ENCODE measurements around the gene TXNDC11.

DNA sequence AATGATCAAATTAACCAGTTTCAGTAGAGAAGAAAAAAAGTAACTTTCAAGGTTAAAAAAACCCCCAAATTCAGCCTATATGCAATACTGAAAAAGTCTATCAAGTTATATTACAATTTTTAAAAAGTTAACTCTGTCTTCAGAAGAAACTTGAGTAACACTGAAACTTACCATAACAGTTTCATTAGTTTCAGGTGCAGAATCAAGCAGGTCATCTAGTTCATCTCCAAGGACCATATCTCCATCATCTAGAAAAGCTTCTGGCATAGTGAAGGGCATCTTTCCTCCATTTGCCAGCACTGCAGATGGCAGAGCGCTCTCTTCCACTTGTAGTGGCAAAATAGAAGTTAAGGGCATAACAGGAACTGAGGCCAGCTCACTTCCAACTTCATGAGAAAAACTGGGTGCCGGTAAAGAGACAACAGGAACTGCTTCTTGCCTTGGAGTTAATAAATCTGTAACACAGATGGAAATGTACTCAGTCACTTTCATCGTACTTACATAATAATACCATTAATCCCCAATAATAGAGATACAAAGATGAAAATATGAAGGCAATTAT lies 31.5 kb upstream of the TXNDC11 start:
- TF ChIP-seq, protein P1, sequence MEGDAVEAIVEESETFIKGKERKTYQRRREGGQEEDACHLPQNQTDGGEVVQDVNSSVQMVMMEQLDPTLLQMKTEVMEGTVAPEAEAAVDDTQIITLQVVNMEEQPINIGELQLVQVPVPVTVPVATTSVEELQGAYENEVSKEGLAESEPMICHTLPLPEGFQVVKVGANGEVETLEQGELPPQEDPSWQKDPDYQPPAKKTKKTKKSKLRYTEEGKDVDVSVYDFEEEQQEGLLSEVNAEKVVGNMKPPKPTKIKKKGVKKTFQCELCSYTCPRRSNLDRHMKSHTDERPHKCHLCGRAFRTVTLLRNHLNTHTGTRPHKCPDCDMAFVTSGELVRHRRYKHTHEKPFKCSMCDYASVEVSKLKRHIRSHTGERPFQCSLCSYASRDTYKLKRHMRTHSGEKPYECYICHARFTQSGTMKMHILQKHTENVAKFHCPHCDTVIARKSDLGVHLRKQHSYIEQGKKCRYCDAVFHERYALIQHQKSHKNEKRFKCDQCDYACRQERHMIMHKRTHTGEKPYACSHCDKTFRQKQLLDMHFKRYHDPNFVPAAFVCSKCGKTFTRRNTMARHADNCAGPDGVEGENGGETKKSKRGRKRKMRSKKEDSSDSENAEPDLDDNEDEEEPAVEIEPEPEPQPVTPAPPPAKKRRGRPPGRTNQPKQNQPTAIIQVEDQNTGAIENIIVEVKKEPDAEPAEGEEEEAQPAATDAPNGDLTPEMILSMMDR (IDR thresholded peaks at IDR 0.05) = no peak
- TF ChIP-seq POLR2A (IDR thresholded peaks at IDR 0.05) = no peak
